Measurements from ENCODE around the gene ECSIT.
"Not testable (repeated sequence)": the region's sequence is repeated elsewhere in the genome, so short reads cannot be mapped to it uniquely, and the experiment has no call there.

Gene ECSIT, protein sequence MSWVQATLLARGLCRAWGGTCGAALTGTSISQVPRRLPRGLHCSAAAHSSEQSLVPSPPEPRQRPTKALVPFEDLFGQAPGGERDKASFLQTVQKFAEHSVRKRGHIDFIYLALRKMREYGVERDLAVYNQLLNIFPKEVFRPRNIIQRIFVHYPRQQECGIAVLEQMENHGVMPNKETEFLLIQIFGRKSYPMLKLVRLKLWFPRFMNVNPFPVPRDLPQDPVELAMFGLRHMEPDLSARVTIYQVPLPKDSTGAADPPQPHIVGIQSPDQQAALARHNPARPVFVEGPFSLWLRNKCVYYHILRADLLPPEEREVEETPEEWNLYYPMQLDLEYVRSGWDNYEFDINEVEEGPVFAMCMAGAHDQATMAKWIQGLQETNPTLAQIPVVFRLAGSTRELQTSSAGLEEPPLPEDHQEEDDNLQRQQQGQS

DNA sequence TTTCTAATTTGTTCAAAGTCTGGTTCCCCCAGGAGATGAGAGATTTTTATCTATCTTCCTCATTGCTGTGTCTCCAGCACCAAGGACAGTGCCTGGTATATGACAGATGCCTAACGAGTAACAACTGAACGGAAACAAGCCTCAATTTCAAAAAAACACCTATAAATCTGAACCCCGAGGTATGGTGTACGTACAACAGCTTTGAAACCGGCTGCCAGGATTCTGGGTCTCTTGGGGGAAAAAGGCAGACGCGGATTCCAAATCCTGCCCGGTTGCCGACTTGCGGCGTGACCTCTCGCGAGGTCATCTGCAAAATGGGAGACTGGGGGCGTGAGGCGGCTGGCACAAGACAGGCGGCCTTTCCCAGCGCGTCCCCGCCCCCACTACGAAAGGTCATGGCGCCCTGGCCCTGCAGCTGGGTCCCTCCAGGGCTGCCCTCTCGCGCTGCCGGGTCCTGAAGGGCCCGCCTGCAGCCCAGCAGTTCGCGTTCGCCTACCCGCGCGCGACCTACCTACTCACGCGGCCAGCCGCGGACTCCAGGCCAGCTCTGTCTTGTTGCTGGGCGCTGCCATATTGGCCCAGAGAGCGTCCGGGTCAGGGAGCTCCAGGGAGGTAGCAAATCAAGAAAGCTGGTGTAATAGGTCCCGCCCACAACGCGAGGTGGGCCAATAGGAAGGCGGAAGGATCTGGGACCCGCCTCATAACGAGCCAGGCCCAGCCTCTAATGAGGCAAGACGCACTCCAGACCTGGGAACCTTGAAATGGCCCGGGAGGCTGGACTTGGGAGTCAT, at the start of gene ECSIT:
Gene ECSIT, minus strand, starts transcription at position 584 of the 791 bp plus-strand sequence. CDS start 9,964 bp downstream, outside the sequence.
- DNase-seq: peak; percentile 90 to 95

DNA sequence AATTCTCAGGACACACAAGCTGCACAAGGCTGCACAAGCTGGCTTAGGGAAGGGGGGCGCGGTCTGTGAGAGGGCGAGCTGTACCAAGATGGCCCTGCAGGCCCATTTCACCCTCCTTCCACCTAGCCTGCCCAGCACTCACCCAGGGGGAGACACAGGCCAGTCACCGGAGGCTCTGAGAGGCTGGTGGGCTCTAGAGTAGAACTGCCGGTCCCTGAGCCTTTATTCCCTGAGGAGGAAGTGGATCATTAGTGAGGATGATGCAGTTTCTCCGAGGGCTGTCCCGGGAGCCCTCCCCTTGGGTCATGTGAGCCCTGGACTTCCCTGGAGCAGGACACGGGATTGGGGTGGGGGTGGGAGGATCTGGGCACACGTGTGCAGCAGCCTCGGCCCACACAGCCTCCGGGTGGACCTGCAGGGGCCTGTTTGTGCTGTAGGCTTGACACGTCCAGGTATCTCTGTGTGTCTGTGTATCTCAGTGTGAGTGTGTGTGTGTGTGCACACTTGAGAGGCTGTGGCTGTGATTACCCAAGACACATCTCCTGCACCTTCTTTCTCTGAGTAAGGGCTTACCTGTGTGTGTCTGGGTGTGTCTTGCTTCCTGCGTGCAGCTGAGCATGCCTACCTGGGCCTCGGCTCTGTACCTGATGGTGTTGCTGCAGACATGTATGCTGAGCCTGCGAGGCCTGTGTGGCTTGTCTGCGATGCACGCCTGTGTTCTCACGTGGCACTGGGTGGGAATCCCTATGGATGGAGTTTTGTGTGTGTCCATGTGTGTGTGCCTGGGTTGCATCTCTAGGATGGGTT, 48.7 kb upstream of the ECSIT start, which contains the start of gene ACP5:
Gene ACP5, minus strand, starts transcription at position 195 of the 807 bp plus-strand sequence. CDS start 328 bp downstream, outside the sequence.
- no peak for DNase-seq

DNA sequence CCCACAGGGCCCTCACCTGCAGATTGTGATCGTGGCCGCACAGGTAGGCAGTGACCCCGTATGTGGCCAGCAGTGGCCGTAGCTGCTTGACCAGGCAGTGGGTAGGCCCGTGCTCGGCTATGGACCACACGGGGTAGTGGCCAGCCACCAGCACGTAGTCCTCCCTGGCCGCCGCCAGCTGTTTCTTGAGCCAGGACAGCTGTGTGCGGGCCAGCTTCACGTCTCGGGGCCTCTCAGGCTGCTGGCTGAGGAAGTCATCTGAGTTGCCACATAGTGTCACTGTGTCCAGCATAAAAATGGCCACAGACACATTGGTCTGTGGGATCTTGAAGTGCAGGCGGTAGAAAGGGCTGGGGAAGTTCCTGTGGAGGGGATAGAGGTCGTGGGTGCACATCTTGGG, 47.3 kb upstream of the ECSIT start:
- no peak for DNase-seq

DNA sequence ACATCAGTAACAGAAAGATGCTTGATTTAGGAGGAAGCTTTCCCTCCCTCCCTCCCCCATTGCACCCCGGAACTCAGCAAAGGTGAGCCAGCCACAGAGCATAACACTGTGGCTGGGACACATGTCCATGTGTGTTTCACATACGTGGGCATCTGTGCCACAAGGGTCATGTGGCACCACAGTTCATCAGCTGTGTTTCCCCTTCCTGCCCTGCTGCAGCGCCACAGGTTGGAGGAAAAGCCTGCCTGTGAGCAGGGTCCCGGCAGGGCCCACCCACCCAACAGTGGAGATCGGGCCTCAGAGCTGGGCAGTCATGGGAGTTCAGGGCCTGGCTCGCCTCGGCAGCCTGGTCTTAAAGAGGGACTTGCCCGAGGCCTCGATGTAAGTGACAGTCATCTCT, 45.8 kb upstream of the ECSIT start:
- DNase-seq: no peak

GRCh38 chr19:11573763-11574162, 44.8 kb upstream of the ECSIT start:
- DNase-seq: not testable (repeated sequence)

DNA sequence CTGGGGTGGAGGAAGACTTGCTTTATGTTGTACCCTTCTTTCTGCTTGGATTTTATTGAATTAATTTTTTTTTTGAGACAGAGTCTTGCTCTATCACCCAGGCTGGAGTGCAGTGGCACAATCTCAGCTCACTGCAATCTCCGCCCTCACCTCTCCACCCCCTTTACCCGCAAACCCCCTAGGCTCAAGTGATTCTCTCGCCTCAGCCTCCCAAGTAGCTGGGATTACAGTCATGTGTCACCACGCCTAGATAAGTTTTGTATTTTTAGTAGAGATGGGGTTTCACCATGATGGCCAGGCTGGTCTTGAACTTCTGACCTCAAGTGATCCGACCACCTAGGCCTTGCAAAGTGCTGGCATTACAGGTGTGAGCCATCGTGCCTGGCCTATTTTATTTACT, 44.4 kb upstream of the ECSIT start:
- DNase-seq: not testable (repeated sequence)

- no peak for DNase-seq
Measured at GRCh38 chr19:11570039-11570462, 41.1 kb upstream of the ECSIT start.

DNA sequence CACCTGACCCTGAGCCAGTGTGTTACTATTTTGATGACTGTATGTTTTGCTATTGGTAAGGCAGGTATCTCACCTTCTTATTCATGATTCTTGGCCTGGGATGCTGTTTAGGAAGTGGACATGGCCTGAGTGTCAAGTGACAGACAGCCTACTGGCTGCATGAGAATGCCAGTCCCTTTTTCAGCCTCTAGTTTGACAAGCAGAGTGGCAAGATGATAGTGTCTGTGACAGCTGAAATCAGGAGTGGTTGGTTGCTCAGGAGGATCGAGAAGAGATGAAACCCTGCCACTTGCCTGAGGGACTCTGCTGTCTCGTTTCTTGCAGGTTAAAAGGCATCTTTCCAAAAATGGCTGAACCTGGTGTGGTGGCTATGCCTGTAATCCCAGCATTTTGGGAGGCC, 37.2 kb upstream of the ECSIT start:
- DNase-seq: no peak

- DNase-seq: not testable (repeated sequence)
Measured at GRCh38 chr19:11565649-11565980, 36.7 kb upstream of the ECSIT start.

GRCh38 chr19:11564082-11564807, 35.3 kb upstream of the ECSIT start:
- DNase-seq: not testable (repeated sequence)

DNA sequence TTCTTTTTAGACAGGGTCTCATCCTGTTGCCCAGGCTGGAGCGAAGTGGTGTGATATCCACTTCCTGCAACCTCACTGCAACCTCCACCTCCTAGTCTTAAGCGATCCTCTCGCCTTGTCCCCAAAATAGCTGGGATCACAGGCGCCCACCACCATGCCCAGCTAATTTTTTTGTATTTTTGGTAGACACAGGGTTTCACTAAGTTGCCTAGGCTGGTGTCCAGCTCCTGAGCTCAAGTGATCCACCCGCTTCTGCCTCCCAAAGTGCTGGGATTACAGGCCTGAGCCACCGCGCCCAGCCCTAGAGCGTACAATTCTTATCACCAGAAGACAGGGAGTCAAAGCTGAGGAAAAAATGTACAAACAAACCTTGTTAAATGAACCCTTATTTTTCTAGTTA, 34.6 kb upstream of the ECSIT start:
- DNase-seq: no peak

GRCh38 chr19:11560404-11561051, 31.6 kb upstream of the ECSIT start:
- DNase-seq: peak; percentile 66 to 74

DNA sequence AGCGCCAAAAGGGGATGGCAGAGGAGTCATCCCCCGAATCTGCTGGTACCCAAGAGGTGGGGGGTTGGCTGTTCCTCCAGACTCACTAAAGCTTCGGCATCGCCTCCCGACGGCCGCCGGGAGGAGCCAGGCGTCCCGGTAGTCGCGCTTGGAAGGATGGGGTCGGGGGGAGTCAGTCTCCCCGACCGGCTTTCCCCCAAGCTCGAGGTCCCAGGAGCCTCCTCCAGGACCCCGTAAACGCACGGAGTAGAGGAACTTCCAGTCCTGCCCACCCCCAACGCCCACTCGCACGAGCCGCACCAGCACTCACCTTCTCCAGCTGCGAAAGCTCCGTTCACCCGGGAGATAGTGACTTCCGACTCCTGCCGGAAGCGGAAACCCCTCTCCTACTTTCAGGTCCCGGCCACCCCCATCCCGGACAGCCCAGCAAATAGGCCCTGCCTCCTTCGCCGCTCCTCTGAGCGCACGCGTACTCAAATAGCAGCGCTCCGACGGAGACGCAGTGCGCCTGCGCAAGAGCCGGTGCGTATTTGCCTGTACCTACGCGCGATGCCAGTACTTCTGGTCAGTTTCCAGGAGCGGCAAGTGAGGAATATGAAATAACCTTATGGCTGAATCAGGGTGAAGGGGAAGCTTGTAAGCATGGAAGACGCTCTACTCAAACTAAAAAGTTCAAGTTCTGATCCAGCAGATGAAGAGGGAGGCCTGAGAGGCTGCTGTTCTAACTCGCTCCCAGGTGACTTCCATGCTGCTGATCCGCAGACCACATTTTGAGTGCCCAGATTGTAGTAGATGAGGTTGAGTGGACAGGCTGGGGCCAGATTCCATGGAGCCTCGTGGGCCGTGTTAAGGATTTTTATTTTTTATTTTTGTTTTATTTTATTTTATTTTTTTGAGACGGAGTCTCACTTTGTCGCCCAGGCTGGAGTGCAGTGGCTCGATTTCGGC, 30.2 kb upstream of the ECSIT start, which contains the start of gene ELOF1:
Gene ELOF1, minus strand, starts transcription at position 350 of the 948 bp plus-strand sequence. CDS start 4,883 bp downstream, outside the sequence.
- peak; percentile 92 to 95 for DNase-seq

GRCh38 chr19:11556634-11557420, 27.9 kb upstream of the ECSIT start:
- DNase-seq: no peak

DNA sequence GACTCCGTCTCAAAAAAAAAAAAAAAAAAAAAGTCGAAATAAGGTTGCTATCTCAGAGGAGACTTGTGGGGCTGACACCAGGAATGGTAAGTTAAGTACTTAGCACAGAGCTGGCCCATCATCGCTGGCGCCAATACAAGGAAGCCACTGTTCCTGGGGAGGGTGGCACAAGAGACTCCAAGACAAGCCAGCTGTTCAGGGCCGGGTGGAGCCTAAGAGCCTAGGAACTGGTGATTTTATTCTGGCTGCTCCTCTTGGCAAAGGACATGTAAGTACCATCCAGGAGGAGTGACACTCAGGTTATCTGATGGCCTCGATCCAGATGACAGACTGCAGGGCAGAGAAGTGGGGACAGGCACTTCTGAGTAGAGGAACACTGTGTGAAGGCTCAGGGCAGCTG, 26.3 kb upstream of the ECSIT start:
- DNase-seq: no peak

GRCh38 chr19:11554160-11554559, 25.2 kb upstream of the ECSIT start:
- DNase-seq: no peak

GRCh38 chr19:11552666-11553372, 23.9 kb upstream of the ECSIT start:
- DNase-seq: no peak

- no peak for DNase-seq
Measured at GRCh38 chr19:11551603-11552235, 22.8 kb upstream of the ECSIT start.
